ENCODE results near the gene SLC25A28. TPM values are rescaled to one million over a fixed set of nuclear protein-coding genes. Genes with fewer than 3 reads are reported as not detected.
"Not testable (repeated sequence)": the region's sequence is repeated elsewhere in the genome, so short reads cannot be mapped to it uniquely, and the experiment has no call there.

SLC25A28 gene
- polyA plus RNA-seq, 3 donors, result 37.0 to 52.8 (median 43.2) TPM

- DNase-seq, result not testable (repeated sequence)
Observed at GRCh38 chr10:99596708-99597107, 23.5 kb downstream of the SLC25A28 start.

DNA sequence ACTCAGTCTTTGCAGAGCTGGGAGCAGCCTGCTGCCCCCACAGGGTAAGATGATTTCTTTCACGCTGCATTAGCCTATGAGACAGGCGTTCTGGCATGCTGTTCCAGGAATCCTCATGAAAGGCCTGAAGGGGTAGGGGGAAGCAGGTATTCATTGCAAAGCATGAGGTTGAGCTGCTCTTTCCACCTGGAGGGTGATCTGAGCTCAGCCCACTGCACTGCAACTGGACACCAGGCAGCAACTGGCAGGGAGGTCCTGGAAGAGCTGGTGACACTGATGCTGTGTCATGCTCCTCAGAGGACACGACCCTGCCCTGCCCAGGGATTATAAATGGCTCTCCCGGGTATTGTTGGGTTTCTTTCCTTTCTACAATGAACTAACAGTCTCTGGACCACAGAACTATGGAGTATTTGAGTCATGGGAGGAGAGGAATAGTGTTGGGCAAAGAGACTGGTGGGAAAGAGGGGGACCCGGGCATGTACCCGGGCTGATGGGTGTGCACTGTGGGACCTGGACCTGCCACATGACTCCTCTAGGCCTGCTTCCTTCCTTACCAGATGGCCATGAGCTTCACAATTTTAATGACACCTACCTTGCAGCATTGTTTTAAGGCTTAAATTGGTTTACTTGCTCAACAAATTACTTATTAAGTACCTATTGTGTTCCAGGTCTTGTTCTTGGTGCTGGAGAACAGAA, 24.3 kb downstream of the SLC25A28 start:
- DNase-seq, result no peak

DNA sequence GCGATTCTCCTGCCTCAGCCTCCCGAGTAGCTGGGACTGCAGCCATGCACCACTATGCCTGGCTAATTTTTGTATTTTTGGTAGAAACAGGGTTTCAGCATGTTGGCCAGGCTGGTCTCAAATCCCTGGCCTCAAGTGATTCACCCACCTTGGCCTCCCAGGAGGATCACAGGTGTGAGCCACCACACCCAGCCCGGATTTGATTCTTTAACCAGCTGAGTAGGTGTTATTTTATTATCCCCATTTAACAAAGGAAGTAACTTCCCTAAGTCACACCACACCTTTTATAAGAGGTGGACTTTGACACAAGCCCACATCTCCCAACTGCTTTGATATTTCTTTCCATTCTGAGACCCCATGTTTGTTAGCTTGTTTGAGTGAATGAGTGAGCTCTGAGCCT, 25.0 kb downstream of the SLC25A28 start:
- no peak for DNase-seq

DNA sequence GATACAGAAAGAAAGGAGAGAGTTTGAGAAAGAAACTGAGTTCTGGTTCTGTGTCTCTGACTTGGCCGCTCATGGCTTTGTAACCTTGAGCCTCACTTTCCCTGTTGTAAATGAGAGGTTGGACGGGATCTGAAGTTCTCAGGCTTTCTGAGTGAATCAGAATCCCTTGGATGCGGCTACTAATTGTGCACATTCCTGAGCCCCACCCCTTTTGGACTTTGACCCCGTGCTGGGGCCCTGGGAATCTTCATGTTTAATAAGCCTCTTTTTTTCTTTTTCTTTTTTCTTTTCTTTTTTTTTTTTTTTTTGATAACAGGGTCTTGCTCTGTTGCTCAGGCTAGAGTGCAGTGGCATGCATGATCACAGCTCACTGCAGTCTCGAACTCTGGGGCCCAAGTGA, 26.9 kb downstream of the SLC25A28 start:
- no peak for DNase-seq

- DNase-seq, result no peak
Observed at GRCh38 chr10:99590799-99591198, 29.4 kb downstream of the SLC25A28 start.

DNA sequence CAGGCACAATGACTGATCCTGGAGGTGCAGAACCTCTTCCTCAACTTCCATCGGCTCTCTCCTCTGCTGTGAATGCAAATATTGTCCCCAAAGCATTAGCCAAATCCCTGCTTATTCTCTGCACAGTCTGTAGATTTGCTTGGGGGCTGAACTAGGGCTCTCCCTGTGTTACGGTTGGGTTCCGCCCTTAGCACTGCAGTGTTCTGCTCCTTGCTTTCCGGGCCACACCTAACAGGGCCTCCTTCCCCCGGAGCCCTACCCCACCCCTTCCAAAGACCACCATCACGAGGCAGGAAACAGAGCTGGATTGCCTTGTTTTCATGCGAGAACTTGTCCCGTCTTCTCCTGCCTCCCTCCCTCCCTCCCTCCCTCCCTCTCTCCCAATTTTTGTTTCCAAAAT, 36.6 kb downstream of the SLC25A28 start:
- no peak for DNase-seq

- no peak for DNase-seq
Observed at GRCh38 chr10:99582255-99582770, 37.9 kb downstream of the SLC25A28 start.

GRCh38 chr10:99579971-99580370, 40.3 kb downstream of the SLC25A28 start:
- DNase-seq, result no peak

GRCh38 chr10:99573790-99574189, 46.4 kb downstream of the SLC25A28 start:
- DNase-seq, result no peak

GRCh38 chr10:99571816-99572215, 48.4 kb downstream of the SLC25A28 start:
- DNase-seq, result no peak

- no peak for DNase-seq
Observed at GRCh38 chr10:99569961-99570360, 50.3 kb downstream of the SLC25A28 start.

GRCh38 chr10:99569253-99569939, 50.8 kb downstream of the SLC25A28 start:
- DNase-seq, result no peak

DNA sequence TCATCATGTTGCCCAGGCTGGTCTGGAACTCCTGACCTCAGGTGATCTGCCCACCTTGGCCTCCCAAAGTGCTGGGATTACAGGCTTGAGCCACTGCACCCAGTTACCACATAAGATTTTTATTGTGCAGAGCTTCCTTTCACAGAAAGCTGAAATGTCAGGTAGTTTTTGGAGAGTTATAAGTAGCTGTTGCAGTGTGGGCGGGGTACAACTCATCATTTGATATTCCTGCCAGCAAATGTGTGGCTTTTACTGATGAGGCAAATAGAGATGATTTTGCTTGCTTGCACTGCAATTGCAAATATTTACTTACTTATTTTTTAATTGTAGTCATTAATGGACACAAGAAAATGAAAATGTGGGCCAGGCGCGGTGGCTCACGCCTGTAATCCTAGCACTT, 55.1 kb downstream of the SLC25A28 start:
- DNase-seq, result no peak

- DNase-seq, result no peak
Observed at GRCh38 chr10:99564361-99564760, 55.9 kb downstream of the SLC25A28 start.

- DNase-seq, result no peak
Observed at GRCh38 chr10:99562631-99563030, 57.6 kb downstream of the SLC25A28 start.

Other genes with a start within 250 kb of the SLC25A28 start
- gene GOT1, start 189.8 kb downstream of the SLC25A28 start, polyA plus RNA-seq (ENCODE audit: insufficient read length in 3 of 3), result 10 to 100 TPM; 80.3 to 93.4 (median 86.6) TPM
- not detected for gene NKX2-3, start 87.5 kb downstream of the SLC25A28 start, polyA plus RNA-seq (ENCODE audit: insufficient read length in 3 of 3)
- gene ENTPD7, start 39.1 kb upstream of the SLC25A28 start, polyA plus RNA-seq (ENCODE audit: insufficient read length in 3 of 3), result 10 to 100 TPM; 18.9 to 22.2 (median 20.9) TPM
- gene COX15, start 111.7 kb upstream of the SLC25A28 start, polyA plus RNA-seq (ENCODE audit: insufficient read length in 3 of 3), result 10 to 100 TPM; 43.0 to 62.7 (median 59.8) TPM
- gene CUTC, start 111.8 kb upstream of the SLC25A28 start, polyA plus RNA-seq (ENCODE audit: insufficient read length in 3 of 3), result 10 to 100 TPM; 23.6 to 28.6 (median 25.2) TPM
- gene ABCC2, start 162.2 kb upstream of the SLC25A28 start, polyA plus RNA-seq (ENCODE audit: insufficient read length in 3 of 3), result 10 to 100 TPM in 2 of 3 donors, 1 to 10 TPM in 1; 9.2 to 14.3 (median 13.8) TPM

Data from renal pelvis (tissue), 4 donors.